A673 (cell line): ENCODE results near the gene CCL16. TPM values are rescaled to one million over a fixed set of nuclear protein-coding genes. Genes with fewer than 3 reads are reported as not detected.

Experiments
- BruUV-seq: library from RNA; stranded (reverse); fragments of 400-500 nt; replicated peaks from 2 replicates; lab custom pipeline; 2021; lab: Mats Ljungman, UMichigan
- CTCF ChIA-PET: fragments of 300-600 bp; sonication (Branson Sonifier 250); formaldehyde crosslinking; loops from one replicate; lab custom pipeline; 2022; ENCODE audit warnings: antibody characterized with exemption; lab: Charles Lee
- POLR2A ChIA-PET: fragments of 300-600 bp; sonication (Branson Sonifier 250); formaldehyde crosslinking; loops from one replicate; lab custom pipeline; 2022; ENCODE audit warnings: antibody characterized with exemption; ENCODE audit not compliant: low non-redundant PET; lab: Charles Lee
- DNase-seq: peaks from one replicate; pipeline ENCODE4 v3.0.0-alpha.2; 2015; ENCODE audit warnings: low spot score
- H3K27ac ChIP-seq: fragments of 200-600 bp; sonication (generic); 2 replicates; pipeline ENCODE4 v1.5.1; 2016; ENCODE audit warnings: mixed run types, low read depth, mild to moderate bottlenecking, mixed read lengths, antibody characterized with exemption, low read length; ENCODE audit not compliant: poor library complexity, severe bottlenecking
- H3K27me3 ChIP-seq: fragments of 200-600 bp; sonication (generic); replicated peaks from 2 replicates; pipeline ENCODE4 v1.6.1; 2017; ENCODE audit warnings: mixed run types, low read depth, mild to moderate bottlenecking, mixed read lengths, antibody characterized with exemption, low read length; ENCODE audit not compliant: insufficient read depth, poor library complexity
- H3K36me3 ChIP-seq: fragments of 200-600 bp; sonication (generic); 2 replicates; pipeline ENCODE4 v1.6.1; 2016; ENCODE audit warnings: mixed run types, mild to moderate bottlenecking, mixed read lengths, antibody characterized with exemption, low read length; ENCODE audit not compliant: insufficient read depth, poor library complexity, severe bottlenecking
- H3K4me1 ChIP-seq: fragments of 200-600 bp; sonication (generic); 2 replicates; pipeline ENCODE4 v1.6.1; 2017; ENCODE audit warnings: mixed run types, mild to moderate bottlenecking, mixed read lengths, antibody characterized with exemption, low read length; ENCODE audit not compliant: insufficient read depth, poor library complexity, severe bottlenecking
- H3K4me3 ChIP-seq: fragments of 200-600 bp; sonication (generic); 2 replicates; pipeline ENCODE4 v1.5.1; 2016; ENCODE audit warnings: low read depth, mixed run types, mild to moderate bottlenecking, mixed read lengths, low read length; ENCODE audit not compliant: poor library complexity, severe bottlenecking
- H3K9me3 ChIP-seq: fragments of 200-600 bp; sonication (generic); 2 replicates; pipeline ENCODE4 v1.6.1; 2016; ENCODE audit warnings: mixed run types, low read depth, mild to moderate bottlenecking, mixed read lengths, antibody characterized with exemption, low read length; ENCODE audit not compliant: poor library complexity, severe bottlenecking
- EZH2 ChIP-seq: fragments of 200-600 bp; sonication (generic); IDR thresholded peaks from 2 replicates; pipeline ENCODE4 v1.6.1; 2017; ENCODE audit warnings: borderline replicate concordance, low read depth, mild to moderate bottlenecking, mixed read lengths, antibody characterized with exemption, low read length; ENCODE audit not compliant: poor library complexity, severe bottlenecking
- intact Hi-C: fragments of 100-400 bp; cut with micrococcal nuclease; formaldehyde crosslinking; loops from one replicate; pipeline ENCODE4 v1.10.0; 2022; ENCODE audit not compliant: unreplicated experiment
- total RNA-seq: library from RNA; stranded (reverse); gene quantifications from 2 replicates; pipeline ENCODE4 v1.2.3, GENCODE V29; 2021
- TF ChIP-seq, protein P1 (sequence below): fragments of 300-800, 200-600 bp; sonication (generic); conservative IDR thresholded peaks from 2 replicates; pipeline ENCODE4 v1.5.1; 2017; ENCODE audit warnings: low read depth, mild to moderate bottlenecking, antibody characterized with exemption, low read length, moderate library complexity, mixed read lengths

Gene CCL16
- total RNA-seq, 1 experiment from 2014 or later: not detected

DNA sequence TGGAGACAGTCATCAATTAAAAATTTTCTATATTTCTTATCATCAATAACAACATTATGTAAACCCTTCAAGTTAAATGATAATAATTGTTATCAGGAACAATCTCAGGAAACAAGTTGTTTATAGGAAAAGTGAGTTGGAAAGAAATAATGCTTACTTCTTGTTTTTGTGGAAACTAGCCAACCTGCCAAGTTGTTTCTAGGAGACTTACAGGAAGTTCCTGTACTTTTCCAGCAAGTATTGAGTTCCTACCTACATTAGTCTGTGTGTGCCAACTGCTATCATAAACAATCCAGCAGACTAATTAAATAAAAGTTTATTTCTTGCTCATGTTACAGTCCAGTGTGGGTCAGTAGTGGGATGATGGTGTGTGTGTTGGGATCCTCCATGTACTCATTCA lies 6.9 kb upstream of the CCL16 start:
- Histone ChIP-seq H3K4me3 (no peak overlapping the region), H3K27ac (no peak overlapping the region), H3K36me3 (no peaks in the 10 kb centered on the region), H3K27me3 (no peaks in the 10 kb centered on the region), H3K9me3 (no peaks in the 10 kb centered on the region), H3K4me1 (no peaks in the 10 kb centered on the region)
- TF ChIP-seq, protein P1, sequence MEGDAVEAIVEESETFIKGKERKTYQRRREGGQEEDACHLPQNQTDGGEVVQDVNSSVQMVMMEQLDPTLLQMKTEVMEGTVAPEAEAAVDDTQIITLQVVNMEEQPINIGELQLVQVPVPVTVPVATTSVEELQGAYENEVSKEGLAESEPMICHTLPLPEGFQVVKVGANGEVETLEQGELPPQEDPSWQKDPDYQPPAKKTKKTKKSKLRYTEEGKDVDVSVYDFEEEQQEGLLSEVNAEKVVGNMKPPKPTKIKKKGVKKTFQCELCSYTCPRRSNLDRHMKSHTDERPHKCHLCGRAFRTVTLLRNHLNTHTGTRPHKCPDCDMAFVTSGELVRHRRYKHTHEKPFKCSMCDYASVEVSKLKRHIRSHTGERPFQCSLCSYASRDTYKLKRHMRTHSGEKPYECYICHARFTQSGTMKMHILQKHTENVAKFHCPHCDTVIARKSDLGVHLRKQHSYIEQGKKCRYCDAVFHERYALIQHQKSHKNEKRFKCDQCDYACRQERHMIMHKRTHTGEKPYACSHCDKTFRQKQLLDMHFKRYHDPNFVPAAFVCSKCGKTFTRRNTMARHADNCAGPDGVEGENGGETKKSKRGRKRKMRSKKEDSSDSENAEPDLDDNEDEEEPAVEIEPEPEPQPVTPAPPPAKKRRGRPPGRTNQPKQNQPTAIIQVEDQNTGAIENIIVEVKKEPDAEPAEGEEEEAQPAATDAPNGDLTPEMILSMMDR: no peak
- no peak for TF ChIP-seq EZH2
- ChIA-PET CTCF (no interaction called here), POLR2A (no interaction called here)
- DNase-seq: no peak
- intact Hi-C loops: no loop called here
- BruUV-seq: no TSS peak

DNA sequence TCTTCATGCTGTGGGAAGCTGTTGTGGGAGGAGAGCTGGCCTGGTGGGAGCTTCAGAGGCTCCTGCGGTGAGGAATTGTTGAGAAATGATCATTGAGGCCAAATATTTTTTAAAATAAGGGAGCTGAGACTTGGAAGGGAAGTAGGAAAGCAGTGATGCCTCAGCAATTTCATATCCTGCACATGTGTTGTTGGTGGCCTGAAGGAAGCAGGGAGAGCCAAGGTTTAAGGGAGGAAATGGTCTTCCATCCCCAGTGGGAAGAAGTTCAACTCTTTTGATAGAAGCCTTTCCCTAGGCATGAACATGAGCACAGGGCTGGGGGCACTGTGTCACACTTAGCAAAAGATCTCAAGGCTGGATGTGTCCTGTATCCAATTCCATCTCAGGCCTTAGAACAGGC lies 5.3 kb upstream of the CCL16 start, which contains the start of gene CCL14:
Gene CCL14, minus strand, starts transcription at position 87 of the 400 bp plus-strand sequence. Its CDS starts 80 bp downstream, at position 7.
- intact Hi-C loops: no loop called here
- Histone ChIP-seq H3K27ac (no peak within 1 kb of the TSS), H3K9me3 (no peaks in the 10 kb centered on the region), H3K27me3 (no peaks in the 10 kb centered on the region), H3K4me3 (no peak within 1 kb of the TSS), H3K36me3 (no peaks in the 10 kb centered on the region), H3K4me1 (no peaks in the 10 kb centered on the region)
- CTCF ChIA-PET: no interaction called here
- POLR2A ChIA-PET: no interaction called here
- TF ChIP-seq, protein P1: no peak
- no peak for TF ChIP-seq EZH2
- no TSS peak for BruUV-seq
- DNase-seq: no peak

- no peak overlapping the region for H3K27ac ChIP-seq
- POLR2A ChIA-PET: no interaction called here
- CTCF ChIA-PET: no interaction called here
- TF ChIP-seq EZH2: no peak
- TF ChIP-seq, protein P1: no peak
- no peaks in the 10 kb centered on the region for H3K36me3 ChIP-seq
- DNase-seq: no peak
- H3K9me3 ChIP-seq: no peaks in the 10 kb centered on the region
- no TSS peak for BruUV-seq
- no peak overlapping the region for H3K4me3 ChIP-seq
- intact Hi-C loops: no loop called here
- H3K27me3 ChIP-seq: no peaks in the 10 kb centered on the region
- H3K4me1 ChIP-seq: no peaks in the 10 kb centered on the region
Observed at GRCh38 chr17:35984140-35984539, 2.8 kb upstream of the CCL16 start.
